GM21390 (cell line): ENCODE data around the gene DLG2.

Source experiments
- ATAC-seq: cut with Tn5 transposase; IDR thresholded peaks from one replicate; pipeline ENCODE4 v1.9.1; 2021; ENCODE audit not compliant: unreplicated experiment

Gene DLG2

DNA sequence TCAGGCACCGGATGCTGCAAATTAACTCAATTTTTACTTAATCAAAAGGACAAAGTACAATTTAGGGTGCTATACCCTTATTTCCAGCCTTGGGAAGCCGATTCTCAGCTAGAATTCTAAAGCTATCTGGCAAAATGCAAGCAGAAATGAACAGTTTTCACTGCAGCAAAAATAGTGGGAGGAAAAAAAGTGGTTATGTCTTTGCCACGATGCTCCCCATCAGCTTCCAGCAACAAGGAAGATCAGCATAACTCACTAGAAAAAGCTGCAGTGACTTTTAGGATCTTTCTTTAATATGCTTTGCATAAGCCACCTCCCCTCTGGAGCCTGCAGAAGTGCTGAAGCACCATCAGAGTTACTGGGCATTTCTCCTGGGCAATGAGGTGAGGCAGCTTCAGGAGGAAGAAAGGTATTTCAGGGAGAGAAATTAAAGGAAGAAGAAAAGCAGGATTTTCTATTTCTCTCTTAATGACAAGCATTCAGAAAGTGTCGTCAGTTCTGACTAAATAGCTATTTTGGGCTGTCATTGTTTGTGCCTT lies 702.9 kb downstream of the DLG2 start:
- no peak for ATAC-seq

DNA sequence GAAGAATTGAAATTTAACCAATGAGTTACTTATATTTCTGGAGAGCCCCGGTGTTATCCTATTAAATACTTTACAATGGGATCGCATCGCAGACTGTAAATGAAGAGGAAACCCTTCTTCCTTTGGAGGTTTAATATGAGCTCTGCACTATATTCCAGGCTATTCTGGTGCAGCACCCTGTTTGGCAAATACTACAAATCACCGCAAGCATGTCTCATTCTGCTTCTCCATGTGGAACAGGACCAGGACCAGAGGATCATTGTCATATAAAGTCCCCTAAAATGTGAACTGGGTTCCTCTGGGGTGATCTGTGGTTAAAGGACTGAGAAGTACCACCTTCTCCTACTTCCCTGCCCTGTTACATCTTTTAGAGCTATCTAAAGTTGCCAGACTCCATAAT lies 703.7 kb downstream of the DLG2 start:
- no peak for ATAC-seq

DNA sequence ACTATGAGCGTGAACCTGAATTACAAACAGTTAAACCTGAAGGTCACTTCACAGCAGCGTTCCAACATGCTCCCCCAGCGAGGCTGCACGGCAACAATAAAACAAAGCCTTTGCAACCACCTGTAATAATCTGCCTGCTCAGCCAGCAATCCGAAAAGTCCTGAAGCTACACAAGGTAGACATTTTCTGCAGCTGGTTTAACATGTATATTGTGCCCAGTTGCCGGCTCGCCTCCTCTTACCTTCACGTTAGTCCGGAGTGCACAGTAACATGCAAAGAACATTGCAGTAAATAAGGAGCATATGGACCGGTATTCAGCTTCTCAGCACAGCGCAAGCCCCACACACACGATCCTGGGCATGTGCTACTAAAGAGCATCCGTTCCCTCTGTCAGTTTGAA lies 704.3 kb downstream of the DLG2 start:
- ATAC-seq, result no peak

DNA sequence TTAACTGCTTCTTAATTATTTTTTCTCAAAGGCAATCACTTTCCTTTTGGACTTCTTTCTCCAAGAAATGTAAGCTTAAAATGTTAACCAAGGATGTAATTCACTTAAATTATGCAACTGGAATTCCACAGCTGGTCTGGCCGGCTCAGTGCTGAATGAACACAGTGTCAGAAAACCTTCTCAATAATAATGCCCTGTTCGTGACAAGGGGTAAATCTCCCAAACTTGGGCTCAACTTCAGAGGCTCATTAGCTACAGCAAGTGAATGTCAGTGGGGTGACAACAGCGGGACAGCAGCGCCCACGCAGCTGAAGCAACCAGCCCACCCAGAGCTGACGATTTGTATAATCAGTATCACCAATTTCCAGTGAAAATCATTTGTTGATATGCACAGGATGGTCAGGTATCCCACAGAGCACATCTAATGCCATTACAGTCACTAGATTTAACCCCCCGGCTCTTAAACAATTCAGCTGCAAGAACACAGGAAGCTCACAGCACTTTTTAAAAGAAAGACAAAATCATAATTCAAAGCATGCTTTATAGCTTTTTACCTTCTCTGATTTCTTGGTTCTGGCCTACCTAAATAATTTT lies 704.8 kb downstream of the DLG2 start:
- no peak for ATAC-seq

DNA sequence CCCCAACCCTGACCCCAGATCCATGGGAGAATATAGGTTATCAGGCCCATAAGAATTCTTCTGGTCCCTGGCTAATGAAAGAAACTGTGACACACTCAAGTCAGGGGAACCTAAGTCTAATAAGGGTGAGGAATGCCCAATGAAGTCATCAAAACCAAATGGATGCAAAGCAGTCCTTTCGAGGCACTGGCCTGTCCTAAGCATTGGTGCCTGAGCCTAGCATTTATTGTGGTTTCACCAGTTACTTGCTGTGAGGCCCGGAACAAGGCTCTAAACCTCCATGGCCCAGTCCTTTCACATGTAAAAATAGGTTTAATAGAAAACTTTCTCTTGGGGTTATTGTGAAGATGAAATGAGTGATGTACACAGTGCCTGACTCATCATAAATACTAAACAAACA lies 712.6 kb downstream of the DLG2 start:
- ATAC-seq, result no peak

DNA sequence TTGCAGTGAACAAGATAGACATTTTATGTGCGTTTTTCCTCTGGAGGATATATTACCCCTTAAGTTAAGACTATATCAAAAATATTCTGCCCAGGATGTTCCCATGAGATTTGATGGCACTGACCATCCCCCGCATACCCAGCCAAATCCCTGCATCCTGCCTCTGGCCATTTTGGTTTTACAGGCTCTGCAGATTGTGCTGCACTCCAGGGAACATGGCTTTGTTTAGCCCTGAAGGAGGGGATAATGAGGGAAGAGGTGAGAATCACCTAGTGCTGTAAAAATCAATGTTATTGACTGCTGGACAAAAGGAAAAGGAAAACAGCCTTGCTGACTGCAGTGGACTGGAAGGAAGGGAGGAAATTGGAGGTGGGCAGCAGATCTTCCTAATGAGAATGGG lies 717.4 kb downstream of the DLG2 start:
- no peak for ATAC-seq

DNA sequence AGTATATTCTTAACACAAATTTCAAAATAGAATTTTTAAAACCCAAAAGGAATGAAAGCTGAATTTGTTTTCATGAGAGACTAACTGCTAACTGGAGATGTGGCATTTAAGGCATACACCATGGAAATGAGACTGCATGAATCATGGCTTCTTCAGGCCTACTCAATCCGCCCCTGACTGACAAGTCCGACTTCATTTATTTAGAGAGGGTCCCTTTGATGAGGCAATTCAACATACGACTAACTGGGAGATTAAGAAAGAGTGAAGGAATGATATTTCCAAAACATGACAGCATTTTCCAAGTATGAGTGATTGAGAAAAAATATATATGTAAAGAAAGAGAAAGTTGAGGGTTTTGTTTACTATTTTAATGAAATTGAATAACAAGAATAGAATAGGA lies 720.1 kb downstream of the DLG2 start:
- ATAC-seq, result no peak

DNA sequence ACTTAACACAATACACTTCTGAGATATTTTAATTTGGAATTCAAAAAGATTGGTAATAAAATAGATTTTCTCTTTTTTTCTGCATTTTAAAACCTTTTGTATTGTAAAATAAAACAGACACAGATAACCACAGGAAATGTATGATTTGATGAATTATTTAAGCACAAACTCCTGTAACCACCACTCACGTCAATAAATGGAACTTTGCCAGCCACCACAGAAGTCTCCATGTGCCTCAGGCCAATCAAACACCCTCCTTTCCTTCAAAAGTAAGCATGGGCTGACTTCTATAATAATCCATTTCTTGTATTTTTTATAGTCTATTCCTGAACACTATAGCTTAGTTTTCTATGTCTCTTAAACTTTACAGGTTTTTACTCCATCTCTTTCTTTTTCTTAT lies 721.7 kb downstream of the DLG2 start:
- no peak for ATAC-seq

DNA sequence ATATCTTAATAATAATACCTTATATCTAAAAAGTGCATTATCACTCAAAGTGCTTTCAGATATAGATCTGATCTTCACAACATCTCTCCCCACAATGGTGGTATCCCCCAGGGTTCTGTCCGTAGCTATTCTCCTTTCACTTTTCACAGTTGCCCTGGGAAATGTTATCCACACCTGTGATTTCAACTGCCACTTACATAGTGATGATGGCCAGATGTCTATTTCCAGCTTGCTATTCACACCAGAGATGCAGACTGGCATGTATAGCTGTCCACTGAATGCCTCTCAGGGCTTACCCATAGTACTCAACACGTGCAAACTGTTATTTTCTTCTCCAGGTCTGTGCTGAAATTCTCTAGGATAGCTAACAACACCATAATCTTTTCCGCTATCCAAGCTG lies 724.7 kb downstream of the DLG2 start:
- no peak for ATAC-seq

DNA sequence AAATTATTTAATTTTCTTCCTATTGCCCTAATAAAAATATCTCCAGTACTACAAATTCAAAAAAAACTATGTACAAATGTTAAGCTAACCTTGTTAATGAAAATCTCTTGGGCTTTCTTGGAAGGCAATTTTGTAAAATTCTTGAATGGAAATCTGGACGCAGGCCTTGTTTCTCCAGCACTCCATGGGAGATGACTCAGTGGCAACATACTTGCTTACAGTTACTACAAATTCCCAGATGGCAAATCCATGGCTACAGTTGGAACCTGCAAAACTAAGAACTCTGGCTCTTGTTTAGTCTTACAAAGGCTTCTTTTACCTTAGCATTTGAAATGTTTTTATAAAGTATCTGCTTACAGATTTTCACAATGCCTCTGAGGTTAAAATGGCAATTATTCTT lies 725.2 kb downstream of the DLG2 start:
- ATAC-seq, result no peak

DNA sequence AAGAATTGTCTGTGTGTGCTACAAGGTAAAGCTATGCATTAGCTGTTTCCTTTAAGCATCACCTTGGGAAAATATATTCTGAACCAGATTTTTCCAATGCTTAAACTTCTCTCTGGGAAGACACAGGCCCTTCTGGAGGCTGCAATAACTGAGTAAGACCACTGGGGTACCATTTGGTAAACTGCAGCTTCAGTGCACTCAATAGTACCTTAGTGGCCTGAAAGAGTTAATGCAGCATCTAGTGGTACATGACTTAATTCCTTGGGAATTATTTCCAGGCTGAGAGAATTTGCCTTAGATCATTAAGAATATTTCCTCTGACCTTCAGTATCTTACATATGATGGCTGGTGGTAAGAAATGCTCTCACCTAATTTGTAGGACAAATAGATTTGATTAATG lies 727.4 kb downstream of the DLG2 start:
- ATAC-seq, result no peak

DNA sequence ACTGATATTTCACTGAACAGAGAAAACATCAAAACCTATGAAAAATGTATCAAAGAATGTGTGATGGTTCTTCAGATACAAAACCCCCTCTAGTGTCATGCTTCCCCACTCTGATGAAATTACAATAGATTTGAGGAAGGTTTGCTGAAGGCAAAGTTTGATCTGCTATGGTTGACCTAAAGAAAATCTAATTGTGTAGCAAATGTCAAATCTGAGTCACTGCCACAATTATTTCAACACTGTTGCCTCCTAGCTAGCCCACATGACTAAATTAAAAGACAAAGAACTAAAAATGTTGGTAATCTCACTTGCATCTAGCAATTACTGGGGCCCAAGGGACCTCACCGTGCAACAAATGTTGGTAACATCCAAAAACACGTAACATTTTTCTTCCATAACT lies 728.0 kb downstream of the DLG2 start:
- no peak for ATAC-seq

DNA sequence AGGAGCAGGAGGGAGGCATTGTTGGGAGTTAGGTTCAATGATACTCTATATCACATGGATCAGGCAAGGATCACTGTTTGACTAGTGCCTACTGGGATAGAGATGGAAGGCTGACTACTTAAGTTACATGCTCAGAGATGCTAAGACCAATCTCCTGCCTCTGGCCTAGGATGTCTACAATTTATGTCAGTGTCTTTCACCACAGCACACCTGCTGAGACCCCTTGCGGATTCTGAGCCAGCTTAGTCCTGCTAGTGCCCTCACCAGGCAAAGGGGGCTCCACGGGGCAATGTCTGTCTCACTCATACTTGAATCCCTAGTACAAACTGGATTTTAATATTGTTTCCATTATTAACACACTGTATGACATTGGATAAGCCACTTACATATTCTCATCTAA lies 732.5 kb downstream of the DLG2 start:
- ATAC-seq, result no peak

DNA sequence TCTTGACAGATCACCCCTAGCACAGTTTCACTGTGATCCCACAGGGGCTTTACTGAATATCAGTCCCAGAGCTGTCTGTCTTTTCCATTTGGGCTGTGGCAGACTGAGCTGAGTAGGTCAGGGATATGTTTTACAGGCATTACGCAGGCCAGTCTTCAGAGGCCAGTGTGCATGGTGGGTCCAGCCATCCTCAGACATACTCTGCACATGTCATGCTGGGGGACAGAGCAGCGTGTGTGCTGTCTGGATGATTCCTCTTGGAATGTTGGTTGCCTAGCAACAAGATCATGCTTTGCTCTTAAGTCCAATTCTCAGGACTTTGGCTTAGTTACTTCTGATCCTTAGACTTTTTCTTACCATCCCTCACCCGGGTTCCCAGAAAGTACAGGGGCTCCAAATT lies 736.5 kb downstream of the DLG2 start:
- no peak for ATAC-seq

DNA sequence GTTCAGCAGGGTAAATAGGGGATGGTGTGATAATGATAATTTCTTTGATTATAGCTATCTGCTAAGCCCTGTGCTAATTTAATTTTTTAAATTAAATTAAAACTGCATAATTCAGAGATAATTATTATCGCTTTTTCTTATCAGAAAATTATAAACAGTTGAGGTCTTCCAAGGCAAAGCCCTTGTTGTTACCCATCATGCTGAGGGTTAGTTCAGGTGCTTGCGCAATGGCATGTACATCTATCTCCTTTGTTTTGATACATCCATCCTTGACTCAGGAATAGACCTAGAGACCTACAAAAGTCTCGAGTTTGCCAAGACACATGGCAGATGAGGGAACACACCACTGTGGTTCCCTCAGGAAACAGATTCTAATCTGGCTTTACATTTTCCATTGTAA lies 737.6 kb downstream of the DLG2 start:
- ATAC-seq, result no peak

DNA sequence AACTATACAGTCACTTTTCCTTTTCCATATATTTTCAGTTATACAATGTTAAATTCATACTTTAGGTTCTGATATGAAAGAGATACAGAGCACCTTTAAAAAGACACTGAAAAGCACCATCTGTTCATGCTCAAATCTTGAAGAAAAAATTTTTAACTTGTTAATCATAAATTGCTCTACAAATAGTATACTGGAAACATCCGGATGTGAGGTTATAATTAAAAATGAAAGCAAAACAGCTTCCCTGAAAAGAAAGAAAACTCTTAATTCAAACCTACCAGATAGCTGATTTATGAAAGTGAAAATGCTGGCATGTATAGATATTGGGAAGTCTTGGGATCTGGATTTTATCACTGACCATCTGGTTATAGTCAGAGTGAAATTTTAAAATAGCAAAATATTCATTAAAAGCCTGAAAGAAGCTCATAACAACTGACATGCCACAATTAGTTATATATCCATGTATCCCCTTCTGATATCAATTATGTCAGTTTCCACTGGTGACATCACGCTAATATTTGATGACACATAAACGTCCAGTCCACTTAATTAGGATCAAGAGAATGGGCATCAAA lies 740.0 kb downstream of the DLG2 start:
- no peak for ATAC-seq

DNA sequence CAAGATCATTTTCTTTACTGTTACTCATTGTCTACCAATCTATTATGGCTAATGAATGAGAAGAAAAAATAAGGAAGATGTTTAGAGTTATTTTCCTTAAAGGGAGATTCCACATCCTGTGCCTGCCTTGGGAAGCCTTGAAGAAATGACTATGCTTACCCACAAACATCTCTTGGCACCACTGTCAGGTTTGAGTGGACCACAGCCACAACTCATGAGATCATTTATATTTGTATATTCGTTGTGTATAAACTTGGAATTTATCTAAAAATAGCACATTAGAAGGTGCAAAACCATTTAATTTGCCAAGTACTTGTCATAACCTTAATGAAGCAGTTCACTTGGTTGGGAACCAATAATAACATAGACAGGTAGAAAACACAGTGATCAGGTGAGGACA lies 740.8 kb downstream of the DLG2 start:
- no peak for ATAC-seq

DNA sequence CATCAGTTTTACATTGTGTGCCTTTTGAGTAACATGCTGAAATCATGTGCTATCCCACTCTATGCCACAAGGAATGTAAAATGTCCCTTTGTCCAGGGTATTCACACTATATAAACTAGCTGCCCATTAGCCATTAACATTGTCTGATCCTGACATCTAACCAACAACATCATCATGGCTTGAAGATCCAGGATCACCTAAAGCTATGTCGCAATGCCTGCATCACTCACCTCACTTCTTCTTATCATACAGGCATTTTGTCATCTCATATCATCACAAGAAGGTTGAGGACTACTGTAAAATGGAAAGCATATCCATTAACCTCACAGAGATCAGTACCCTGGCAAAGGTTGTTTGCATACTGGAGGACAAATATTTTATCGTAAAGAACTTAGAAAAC lies 742.3 kb downstream of the DLG2 start:
- ATAC-seq, result no peak

DNA sequence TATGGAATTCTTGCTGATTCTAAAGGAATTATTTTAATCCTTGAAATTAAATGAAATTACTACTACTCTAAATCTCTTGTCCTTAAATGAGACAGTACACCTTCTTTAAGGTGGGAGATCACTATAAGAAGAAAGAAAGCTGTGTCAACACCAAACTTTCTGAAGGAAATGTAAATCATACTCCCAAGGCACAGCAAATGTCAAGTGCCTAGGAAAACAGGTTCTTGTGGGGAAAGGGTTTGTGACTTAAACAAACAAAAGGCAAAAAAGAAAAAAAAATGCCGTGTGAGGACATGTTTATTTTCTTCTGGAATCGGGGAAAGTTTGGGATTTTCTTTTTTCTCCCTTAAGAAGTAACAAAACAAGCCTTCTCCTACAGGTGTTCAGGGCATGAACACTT lies 745.1 kb downstream of the DLG2 start:
- no peak for ATAC-seq

DNA sequence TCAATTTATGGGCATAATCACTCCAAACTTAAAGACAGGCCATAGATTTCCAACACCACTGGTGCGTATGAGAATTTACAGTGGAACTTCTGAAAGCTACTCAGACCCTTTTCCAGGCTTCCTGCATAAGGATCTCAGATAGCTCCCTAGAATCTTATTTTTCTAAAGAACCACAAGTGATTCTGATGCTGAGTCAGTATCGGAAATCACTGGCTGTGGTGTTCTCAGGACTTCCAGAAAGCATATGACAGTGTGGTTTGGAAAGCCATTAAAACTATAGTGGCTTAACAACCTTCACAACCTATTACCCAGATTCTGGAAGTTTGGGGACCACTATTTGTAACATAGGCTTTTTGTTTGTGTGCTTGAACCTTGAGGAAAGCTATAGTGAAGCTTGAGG lies 756.0 kb downstream of the DLG2 start:
- no peak for ATAC-seq

DNA sequence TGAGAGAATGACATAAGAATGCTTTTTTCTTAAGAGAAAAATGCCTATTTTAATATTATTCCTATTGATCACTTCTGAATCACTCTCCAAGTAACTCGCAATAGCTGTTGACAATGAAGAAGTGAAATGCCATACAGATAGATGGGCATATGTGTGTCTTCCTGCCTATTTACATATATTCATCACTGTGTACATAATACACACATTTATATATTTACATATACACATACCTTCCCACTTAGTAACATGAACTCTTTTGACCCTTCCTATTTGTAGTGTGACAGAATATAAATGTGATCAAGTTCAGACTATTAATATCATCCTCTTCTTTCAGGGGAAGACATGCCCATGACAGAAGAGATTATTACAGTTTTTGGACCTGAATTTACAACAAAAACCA lies 756.7 kb downstream of the DLG2 start:
- ATAC-seq, result no peak

DNA sequence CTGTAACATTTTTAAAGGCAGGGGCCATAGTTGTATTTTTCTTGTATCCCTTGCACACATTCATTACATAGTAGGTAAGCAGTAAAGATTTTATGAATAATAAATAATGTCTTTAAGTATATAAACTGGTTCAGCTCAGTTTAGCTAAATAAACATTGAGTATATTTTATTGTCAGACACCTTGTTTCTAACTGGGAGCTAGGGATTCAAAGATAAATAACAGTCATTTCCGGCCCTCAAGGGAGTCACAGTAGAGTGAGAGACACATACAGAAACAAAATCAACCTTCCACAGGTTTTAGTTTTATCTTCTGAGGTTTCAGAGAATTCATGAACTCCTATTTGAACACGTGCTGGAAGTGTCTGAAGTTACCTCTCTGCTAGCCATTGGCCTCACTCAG lies 760.2 kb downstream of the DLG2 start:
- no peak for ATAC-seq
